Spleen (tissue), 11 donors: ENCODE data around the gene STAG1. TPM values are rescaled to one million over a fixed set of nuclear protein-coding genes. Genes with fewer than 3 reads are reported as not detected.

Experiments
- DNase-seq: peaks from one replicate; pipeline ENCODE4 v3.0.0-alpha.2; 2020
- H3K27ac ChIP-seq, 8 donors: fragments of 200-600 bp; sonication (generic) in 7 of 8; 1 replicate in 4 of 8; 2 replicates in 4 of 8; pipeline versions ENCODE4 v1.5.0 to v1.8.0; 2016 to 2021; ENCODE audit warnings: inconsistent platforms in 4 of 8, mild to moderate bottlenecking in 4 of 8, moderate library complexity in 1 of 8
- H3K27me3 ChIP-seq, 7 donors: fragments of 200-600 bp; sonication (generic) in 6 of 7; replicated peaks in 1 of 7; 1 replicate in 4 of 7; 2 replicates in 3 of 7; pipeline versions ENCODE4 v1.5.0 to v1.8.0; 2016 to 2021; ENCODE audit warnings: inconsistent platforms in 3 of 7, mild to moderate bottlenecking in 1 of 7
- H3K36me3 ChIP-seq, 6 donors: fragments of 200-600 bp; sonication (generic) in 5 of 6; 1 replicate in 4 of 6; 2 replicates in 2 of 6; pipeline versions ENCODE4 v1.5.0 to v1.8.0; 2016 to 2021; ENCODE audit warnings: inconsistent platforms in 2 of 6
- H3K4me1 ChIP-seq, 6 donors: fragments of 200-600 bp; sonication (generic) in 5 of 6; 1 replicate in 3 of 6; 2 replicates in 3 of 6; pipeline versions ENCODE4 v1.5.0 to v1.8.0; 2016 to 2021; ENCODE audit warnings: inconsistent platforms in 3 of 6
- H3K4me3 ChIP-seq, 8 donors: fragments of 200-600 bp; sonication (generic) in 7 of 8; 1 replicate in 4 of 8; 2 replicates in 4 of 8; pipeline versions ENCODE4 v1.5.0 to v1.8.0; 2016 to 2021; ENCODE audit warnings: inconsistent platforms in 4 of 8, mild to moderate bottlenecking in 4 of 8, moderate library complexity in 2 of 8
- H3K9me3 ChIP-seq, 8 donors: fragments of 200-600 bp; sonication (generic) in 7 of 8; 1 replicate in 4 of 8; 2 replicates in 4 of 8; pipeline versions ENCODE4 v1.5.0 to v1.8.0; 2016 to 2021; ENCODE audit warnings: inconsistent platforms in 4 of 8
- CTCF ChIP-seq, 11 experiments: fragments of 200-600 bp in 7 of 11; fragments of 450-650 bp in 4 of 11; sonication (generic) in 4 of 11; IDR thresholded peaks in 8 of 11; conservative IDR thresholded peaks in 3 of 11; 1 replicate in 7 of 11; 2 replicates in 4 of 11; pipeline versions ENCODE4 v1.4.0 to v1.8.0; 2016 to 2021; ENCODE audit warnings: antibody characterized with exemption in 11 of 11, inconsistent platforms in 4 of 11, mild to moderate bottlenecking in 1 of 11
- POLR2A ChIP-seq, 3 donors: fragments of 450-650 bp; IDR thresholded peaks; one replicate each; pipeline ENCODE4 v1.5.1; 2017; ENCODE audit warnings: antibody characterized with exemption in 3 of 3, mild to moderate bottlenecking in 1 of 3
- POLR2AphosphoS5 ChIP-seq, 3 donors: sonication (generic); formaldehyde crosslinking; IDR thresholded peaks; one replicate each; pipeline ENCODE4 v1.5.1; 2017; ENCODE audit warnings: antibody characterized with exemption in 3 of 3
- WGBS, 5 donors: extraction: QIAGEN DNeasy Blood & Tissue Kit in 3 of 5; methylation state at CpG; one replicate each; pipeline versions ENCODE4 v1.1.5 to v1.1.7; 2013 to 2018; 5-methylcytosine and 5-hydroxymethylcytosine counted together
- intact Hi-C: fragments of 100-400 bp; cut with DNase I; formaldehyde crosslinking; loops from one replicate; pipeline ENCODE4 v1.15.0; 2023; ENCODE audit warnings: low total_unique reads
- polyA plus RNA-seq, 3 donors: library from polyadenylated mRNA; stranded (reverse); fragments of 200-250 nt; gene quantifications; one replicate each; pipeline ENCODE4 v1.2.1, GENCODE V29; 2013
- total RNA-seq, 7 donors: library from RNA; depleted of rRNA in 3 of 7; stranded (reverse); fragments of >200 nt in 3 of 7; fragmentation: NEBNext Ultra II Directional in 4 of 7; extraction: Animal tissue kit (Norgen Biotek cat#: 25700) in 4 of 7; gene quantifications; one replicate each; pipeline versions ENCODE4 v1.1.0 to v1.2.1, GENCODE V29; 2016 to 2021
- donor health status: healthy with polysubstance abuse.
- donor health status: DM: no; HTN: no; CAD: no; lungs with moderate emphysema.
- donor health status: DM: no; HTN: no; CAD: no.
- donor health status: Bipolar disorder and iron deficiency.
- donor health status: healthy.
- donor health status: DM: no; HTN: no; CAD: no.
- donor health status: DM: yes; HTN: yes; CAD: no.

STAG1 gene
- total and polyA plus RNA-seq, 10 donors: 7.2 to 61.6 (median 47.3) TPM

GRCh38 chr3:136351351-136351750, 400.8 kb downstream of the STAG1 start:
- 74 to 94% (median 83%) methylated on average over 1 of the region's 1 CpG for WGBS, 5 donors
- H3K4me3 ChIP-seq: no peak overlapping the region
- H3K27me3 ChIP-seq: no peaks in the 10 kb centered on the region
- DNase-seq: no peak
- no peak overlapping the region for H3K27ac ChIP-seq
- peaks cover 0 to 82% (median 12%) of the 10 kb centered on the region in 6 donors for H3K36me3 ChIP-seq
- intact Hi-C loops: no loop called here
- peaks cover 0 to 10% (median 9%) of the 10 kb centered on the region in 8 donors for H3K9me3 ChIP-seq
- H3K4me1 ChIP-seq: no peaks in the 10 kb centered on the region
- TF ChIP-seq POLR2A (IDR thresholded peaks at IDR 0.05) (no peak), POLR2AphosphoS5 (IDR thresholded peaks at IDR 0.05) (no peak), CTCF (IDR thresholded peaks at IDR 0.05 in 8 of 11, conservative IDR thresholded peaks at IDR 0.05 in 3 of 11) (no peak)

GRCh38 chr3:136350557-136350956, 401.6 kb downstream of the STAG1 start:
- intact Hi-C loops: no loop called here
- TF ChIP-seq POLR2A (IDR thresholded peaks at IDR 0.05) (no peak), POLR2AphosphoS5 (IDR thresholded peaks at IDR 0.05) (no peak), CTCF (IDR thresholded peaks at IDR 0.05 in 8 of 11, conservative IDR thresholded peaks at IDR 0.05 in 3 of 11) (no peak)
- DNase-seq: no peak
- Histone ChIP-seq H3K36me3 (peaks cover 0 to 83% (median 8%) of the 10 kb centered on the region in 6 donors), H3K27me3 (no peaks in the 10 kb centered on the region), H3K9me3 (peaks cover 0 to 2% (median under 1%) of the 10 kb centered on the region in 8 donors), H3K4me1 (no peaks in the 10 kb centered on the region), H3K4me3 (no peak overlapping the region), H3K27ac (no peak overlapping the region)
- whole genome bisulfite sequencing, 5 donors: 84 to 97% (median 94%) methylated on average over 2 of the region's 2 CpGs

- intact Hi-C loops: no loop called here
- H3K4me1 ChIP-seq: no peaks in the 10 kb centered on the region
- H3K4me3 ChIP-seq: no peak overlapping the region
- H3K27me3 ChIP-seq: no peaks in the 10 kb centered on the region
- 95 to 100% (median 97%) methylated on average over 1 of the region's 1 CpG for WGBS, 5 donors
- peaks cover 0 to 87% (median 7%) of the 10 kb centered on the region in 6 donors for H3K36me3 ChIP-seq
- DNase-seq: no peak
- no peak for TF ChIP-seq POLR2AphosphoS5 (IDR thresholded peaks at IDR 0.05)
- no peak for TF ChIP-seq POLR2A (IDR thresholded peaks at IDR 0.05)
- no peak for TF ChIP-seq CTCF (IDR thresholded peaks at IDR 0.05 in 8 of 11, conservative IDR thresholded peaks at IDR 0.05 in 3 of 11)
- H3K9me3 ChIP-seq: no peaks in the 10 kb centered on the region
- no peak overlapping the region for H3K27ac ChIP-seq
Observed at GRCh38 chr3:136350132-136350531, 402.0 kb downstream of the STAG1 start.

- Histone ChIP-seq H3K4me1 (peaks cover 0 to 3% (median 0%) of the 10 kb centered on the region in 6 donors), H3K36me3 (peaks cover 0 to 99% (median 26%) of the 10 kb centered on the region in 6 donors), H3K27me3 (no peaks in the 10 kb centered on the region), H3K27ac (no peak overlapping the region), H3K4me3 (no peak overlapping the region), H3K9me3 (no peaks in the 10 kb centered on the region)
- no peak for TF ChIP-seq CTCF (IDR thresholded peaks at IDR 0.05 in 8 of 11, conservative IDR thresholded peaks at IDR 0.05 in 3 of 11)
- TF ChIP-seq POLR2AphosphoS5 (IDR thresholded peaks at IDR 0.05): no peak
- no peak for TF ChIP-seq POLR2A (IDR thresholded peaks at IDR 0.05)
- 91 to 98% (median 95%) methylated on average over 5 of the region's 5 CpGs for WGBS, 5 donors
- DNase-seq: no peak
- intact Hi-C loops: no loop called here
Observed at GRCh38 chr3:136346486-136346885, 405.7 kb downstream of the STAG1 start.
